Measurements from ENCODE around the gene ASCC3. TPM values are rescaled to one million over a fixed set of nuclear protein-coding genes. Genes with fewer than 3 reads are reported as not detected.
A peak's percentile ranks its signal among the peaks of the same experiment; 100 is the strongest.

ASCC3 gene
- total and polyA plus RNA-seq, 2 donors (not counting 1 experiment from before 2014, with no cell fraction given): 9.0 to 42.3 TPM

GRCh38 chr6:100466410-100467128 lies 414.6 kb downstream of the ASCC3 start:
- H3K9me3 Mint-ChIP-seq (ENCODE audit: insufficient read depth): peaks cover 3% of the 10 kb centered on the region
- H3K4me3 Mint-ChIP-seq: peak overlapping the region; percentile 33
- Histone ChIP-seq H3K9ac (ENCODE audit: low read length) (no peak overlapping the region), H3K4me2 (replicated peaks; ENCODE audit: low read depth, low read length, poor library complexity, severe bottlenecking) (no peak overlapping the region), H3K27ac (ENCODE audit: low read length in 2 of 2) (no peak overlapping the region), H3K4me1 (ENCODE audit: control insufficient read depth in 2 of 2, insufficient read depth in 2 of 2, low read length in 2 of 2) (peaks cover 25 to 42% of the 10 kb centered on the region in 2 donors), H4K20me1 (ENCODE audit: control insufficient read depth, insufficient read depth, low read length, poor library complexity, severe bottlenecking) (no peaks in the 10 kb centered on the region), H3K79me2 (ENCODE audit: control insufficient read depth, insufficient read depth, low read length) (no peaks in the 10 kb centered on the region), H3K4me3 (ENCODE audit: control extremely low read depth in 1 of 5, extremely low read depth in 1 of 5, insufficient read depth in 1 of 5, low read depth in 2 of 5, low read length in 4 of 5) (no peak overlapping the region), H3K36me3 (replicated peaks in 1 of 2; ENCODE audit: control extremely low read depth in 1 of 2, control insufficient read depth in 1 of 2, extremely low read depth in 1 of 2, insufficient read depth in 2 of 2, low read length in 1 of 2) (no peaks in the 10 kb centered on the region), H3K27me3 (replicated peaks in 1 of 4; ENCODE audit: control extremely low read depth in 1 of 4, control insufficient read depth in 3 of 4, insufficient read depth in 4 of 4, low read length in 3 of 4) (peaks cover 1 to 93% (median 85%) of the 10 kb centered on the region in 4 experiments), H2AFZ (ENCODE audit: insufficient read depth, low read depth, low read length, poor library complexity, severe bottlenecking) (no peak overlapping the region), H3K9me3 (ENCODE audit: control extremely low read depth in 1 of 3, control insufficient read depth in 2 of 3, insufficient read depth in 1 of 3, low read length in 2 of 3) (peaks cover 1 to 55% (median 17%) of the 10 kb centered on the region in 3 donors)
- CTCF ChIA-PET: no interaction called here
- DNase-seq (peak; percentile 39), ATAC-seq (ENCODE audit: low read depth) (no peak)
- POLR2A ChIA-PET: no interaction called here
- no peak overlapping the region for H3K27ac Mint-ChIP-seq
- peak; percentile 19 for TF ChIP-seq EZH2 (IDR thresholded peaks at IDR 0.05; ENCODE audit: borderline replicate concordance, insufficient read depth, low read depth, low read length, poor library complexity, severe bottlenecking)
- TF ChIP-seq CTCF (IDR thresholded peaks at IDR 0.05): no peak
- H3K27me3 Mint-ChIP-seq: peaks cover 75% of the 10 kb centered on the region
- peaks cover 20% of the 10 kb centered on the region for H3K4me1 Mint-ChIP-seq
- intact Hi-C loops (cut with micrococcal nuclease): loop anchor here (5.0 kb wide), 2 partner anchors 859 to 1624 kb away; partner anchors contain the start of gene PRDM13
- WGBS (ENCODE audit: insufficient coverage): 13% methylated on average over 11 of the region's 21 CpGs
